Spleen (tissue), 7 donors: ENCODE results near the gene CNTNAP2.

ENCODE experiments used
- POLR2A ChIP-seq, 3 donors: fragments of 450-650 bp; IDR thresholded peaks; one replicate each; pipeline ENCODE4 v1.5.1; 2017; ENCODE audit warnings: antibody characterized with exemption in 3 of 3, mild to moderate bottlenecking in 1 of 3
- TF ChIP-seq, protein P1 (sequence below), 11 experiments: fragments of 200-600 bp in 7 of 11; fragments of 450-650 bp in 4 of 11; sonication (generic) in 4 of 11; IDR thresholded peaks in 8 of 11; conservative IDR thresholded peaks in 3 of 11; 1 replicate in 7 of 11; 2 replicates in 4 of 11; pipeline versions ENCODE4 v1.4.0 to v1.8.0; 2016 to 2021; ENCODE audit warnings: antibody characterized with exemption in 11 of 11, inconsistent platforms in 4 of 11, mild to moderate bottlenecking in 1 of 11
- donor health status: DM: no; HTN: no; CAD: no; lungs with moderate emphysema.
- donor health status: DM: no; HTN: no; CAD: no.
- donor health status: DM: no; HTN: no; CAD: no.

DNA sequence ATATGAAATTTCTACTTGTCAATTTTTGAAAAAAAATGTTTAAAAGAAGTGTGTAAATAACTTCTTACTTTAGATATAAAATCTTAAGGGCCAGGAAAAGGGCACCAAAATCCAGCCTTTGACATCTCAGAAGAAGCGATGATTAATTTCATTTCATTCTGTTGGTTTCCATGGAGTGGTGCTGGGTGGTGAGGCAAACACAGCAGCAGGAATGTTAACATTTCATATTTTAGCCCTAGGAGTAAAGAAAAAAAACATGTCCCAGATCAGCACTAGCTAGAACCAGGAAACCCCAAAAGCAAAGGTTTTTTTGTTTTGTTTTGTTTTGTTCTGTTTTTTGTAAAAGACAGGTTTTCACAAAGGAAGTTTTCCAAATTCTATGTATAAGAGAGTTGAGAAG is 2175.2 kb downstream of the CNTNAP2 start:
- TF ChIP-seq, protein P1, sequence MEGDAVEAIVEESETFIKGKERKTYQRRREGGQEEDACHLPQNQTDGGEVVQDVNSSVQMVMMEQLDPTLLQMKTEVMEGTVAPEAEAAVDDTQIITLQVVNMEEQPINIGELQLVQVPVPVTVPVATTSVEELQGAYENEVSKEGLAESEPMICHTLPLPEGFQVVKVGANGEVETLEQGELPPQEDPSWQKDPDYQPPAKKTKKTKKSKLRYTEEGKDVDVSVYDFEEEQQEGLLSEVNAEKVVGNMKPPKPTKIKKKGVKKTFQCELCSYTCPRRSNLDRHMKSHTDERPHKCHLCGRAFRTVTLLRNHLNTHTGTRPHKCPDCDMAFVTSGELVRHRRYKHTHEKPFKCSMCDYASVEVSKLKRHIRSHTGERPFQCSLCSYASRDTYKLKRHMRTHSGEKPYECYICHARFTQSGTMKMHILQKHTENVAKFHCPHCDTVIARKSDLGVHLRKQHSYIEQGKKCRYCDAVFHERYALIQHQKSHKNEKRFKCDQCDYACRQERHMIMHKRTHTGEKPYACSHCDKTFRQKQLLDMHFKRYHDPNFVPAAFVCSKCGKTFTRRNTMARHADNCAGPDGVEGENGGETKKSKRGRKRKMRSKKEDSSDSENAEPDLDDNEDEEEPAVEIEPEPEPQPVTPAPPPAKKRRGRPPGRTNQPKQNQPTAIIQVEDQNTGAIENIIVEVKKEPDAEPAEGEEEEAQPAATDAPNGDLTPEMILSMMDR (IDR thresholded peaks at IDR 0.05 in 8 of 11, conservative IDR thresholded peaks at IDR 0.05 in 3 of 11): no peak
- no peak for TF ChIP-seq POLR2A (IDR thresholded peaks at IDR 0.05)
